Neural cell (in vitro differentiated cells): Measurements from ENCODE around the gene TXLNG. TPM values are rescaled to one million over a fixed set of nuclear protein-coding genes. Genes with fewer than 3 reads are reported as not detected.
A peak's percentile ranks its signal among the peaks of the same experiment; 100 is the strongest.

Experiments
- H2AFZ ChIP-seq: fragments of 200-600, 300-800 bp; sonication (generic), shearing (Covaris generic); 2 replicates; pipeline ENCODE4 v1.6.0; 2014; ENCODE audit warnings: low read depth, mild to moderate bottlenecking, antibody characterized with exemption, low read length, moderate library complexity
- H3F3A ChIP-seq: fragments of 200-600 bp; shearing (Covaris generic); 2 replicates; pipeline ENCODE4 v1.6.1; 2016; ENCODE audit warnings: mild to moderate bottlenecking, moderate library complexity, mixed read lengths, antibody characterized with exemption, low read length; ENCODE audit not compliant: insufficient read depth, poor library complexity, severe bottlenecking
- H3K27ac ChIP-seq: fragments of 200-600, 300-800 bp; sonication (generic), shearing (Covaris generic); 2 replicates; pipeline ENCODE4 v1.5.1; 2014; ENCODE audit warnings: mild to moderate bottlenecking, low read length, moderate library complexity
- H3K27me3 ChIP-seq: fragments of 300-800, 200-600 bp; sonication (generic), shearing (Covaris generic); 2 replicates; pipeline ENCODE4 v1.6.0; 2014; ENCODE audit warnings: mild to moderate bottlenecking, low read depth, low read length, moderate library complexity; ENCODE audit not compliant: insufficient read depth
- H3K36me3 ChIP-seq: fragments of 300-800, 200-600 bp; sonication (generic), shearing (Covaris generic); 2 replicates; pipeline ENCODE4 v1.5.1; 2014; ENCODE audit warnings: mild to moderate bottlenecking, antibody characterized with exemption, low read length, moderate library complexity; ENCODE audit not compliant: insufficient read depth
- H3K4me2 ChIP-seq: fragments of 300-800, 200-600 bp; sonication (generic), shearing (Covaris generic); 2 replicates; pipeline ENCODE4 v1.6.0; 2014; ENCODE audit warnings: mild to moderate bottlenecking, low read length
- H3K4me3 ChIP-seq: fragments of 300-800, 200-600 bp; sonication (generic), shearing (Covaris generic); 2 replicates; pipeline ENCODE4 v1.5.1; 2014; ENCODE audit warnings: mild to moderate bottlenecking, low read length, moderate library complexity
- H3K79me2 ChIP-seq: fragments of 200-600 bp; shearing (Covaris generic); replicated peaks from 2 replicates; pipeline ENCODE4 v1.6.0; 2014; ENCODE audit warnings: mild to moderate bottlenecking, low read length, moderate library complexity; ENCODE audit not compliant: insufficient read depth
- H3K9ac ChIP-seq: fragments of 300-800, 200-600 bp; sonication (generic), shearing (Covaris generic); 2 replicates; pipeline ENCODE4 v1.6.1; 2016; ENCODE audit warnings: mild to moderate bottlenecking, low read length, mixed read lengths
- H3K9me2 ChIP-seq: fragments of 200-600 bp; shearing (Covaris generic); 2 replicates; pipeline ENCODE4 v1.6.1; 2016; ENCODE audit warnings: mild to moderate bottlenecking, low read length, mixed read lengths; ENCODE audit not compliant: insufficient read depth
- H3K9me3 ChIP-seq: fragments of 200-600, 300-800 bp; sonication (generic), shearing (Covaris generic); 2 replicates; pipeline ENCODE4 v1.6.1; 2016; ENCODE audit warnings: mild to moderate bottlenecking, mixed run types, low read length, moderate library complexity, mixed read lengths
- H4K20me1 ChIP-seq: fragments of 200-600 bp; shearing (Covaris generic); 2 replicates; pipeline ENCODE4 v1.6.1; 2016; ENCODE audit warnings: mild to moderate bottlenecking, mixed run types; ENCODE audit not compliant: insufficient read depth
- EP300 ChIP-seq: fragments of 450-650 bp; conservative IDR thresholded peaks from 2 replicates; pipeline ENCODE4 v1.6.1; 2014; ENCODE audit warnings: antibody characterized with exemption, mild to moderate bottlenecking, moderate library complexity; ENCODE audit not compliant: poor library complexity, severe bottlenecking
- EZH2 ChIP-seq: fragments of 200-600, 300-800 bp; shearing (Covaris generic), sonication (generic); IDR thresholded peaks from 2 replicates; pipeline ENCODE4 v1.6.1; 2014; ENCODE audit warnings: antibody characterized with exemption, low read length, borderline replicate concordance, mild to moderate bottlenecking; ENCODE audit not compliant: insufficient read depth, poor library complexity, severe bottlenecking
- MXI1 ChIP-seq: fragments of 450-650 bp; conservative IDR thresholded peaks from 2 replicates; pipeline ENCODE4 v1.6.1; 2014; ENCODE audit warnings: antibody characterized with exemption, mild to moderate bottlenecking; ENCODE audit not compliant: poor library complexity, severe bottlenecking
- POLR2AphosphoS5 ChIP-seq: IDR thresholded peaks from 2 replicates; pipeline ENCODE4 v1.6.1; 2012
- RAD21 ChIP-seq: fragments of 450-650 bp; conservative IDR thresholded peaks from 2 replicates; pipeline ENCODE4 v1.6.1; 2014; ENCODE audit warnings: antibody characterized with exemption, mild to moderate bottlenecking, moderate library complexity
- SMC3 ChIP-seq: fragments of 450-650 bp; conservative IDR thresholded peaks from 2 replicates; pipeline ENCODE4 v1.6.1; 2014; ENCODE audit warnings: antibody characterized with exemption, mild to moderate bottlenecking, moderate library complexity; ENCODE audit not compliant: poor library complexity
- TAF1 ChIP-seq: IDR thresholded peaks from 2 replicates; pipeline ENCODE4 v1.6.1; 2012; ENCODE audit warnings: low read depth
- polyA plus RNA-seq: library from polyadenylated mRNA; depleted of rRNA; stranded (reverse); fragments of >200 nt; gene quantifications from 2 replicates; pipeline ENCODE4 v1.2.3, GENCODE V29; 2014
- TF ChIP-seq, protein P1 (sequence below): IDR thresholded peaks from 2 replicates; pipeline ENCODE4 v1.6.1; 2012; ENCODE audit warnings: borderline replicate concordance
- TF ChIP-seq, protein P2 (sequence below): fragments of 450-650 bp; IDR thresholded peaks from 2 replicates; pipeline ENCODE4 v1.5.1; 2014; ENCODE audit warnings: antibody characterized with exemption, mild to moderate bottlenecking, moderate library complexity; ENCODE audit not compliant: poor library complexity, severe bottlenecking

The TXLNG gene
- polyA plus RNA-seq, 1 donor from 2014 or later, result 24.2 TPM

DNA sequence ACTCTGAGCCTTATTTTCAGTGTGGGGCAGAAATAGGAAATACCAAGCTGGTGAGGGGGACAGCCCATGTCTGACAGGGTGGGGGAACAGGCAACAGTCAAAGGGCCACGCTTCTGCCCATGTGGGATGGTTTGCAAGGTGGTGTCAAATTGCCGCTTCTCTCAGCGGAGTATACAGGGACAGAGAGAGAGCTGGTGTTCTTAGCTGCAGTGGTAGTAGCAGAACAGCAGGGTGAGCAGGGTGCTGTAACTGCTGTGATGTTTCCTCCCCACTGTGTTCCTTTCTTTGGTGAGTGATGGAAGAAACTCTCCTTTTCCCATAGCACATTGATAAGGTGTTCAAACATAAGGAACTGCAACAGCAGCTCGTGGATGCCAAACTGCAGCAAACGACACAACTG is 46.0 kb downstream of the TXLNG start:
- H3K9me3 ChIP-seq, result no peaks in the 10 kb centered on the region
- H3K4me2 ChIP-seq, result no peak overlapping the region
- H3K27me3 ChIP-seq, result no peaks in the 10 kb centered on the region

DNA sequence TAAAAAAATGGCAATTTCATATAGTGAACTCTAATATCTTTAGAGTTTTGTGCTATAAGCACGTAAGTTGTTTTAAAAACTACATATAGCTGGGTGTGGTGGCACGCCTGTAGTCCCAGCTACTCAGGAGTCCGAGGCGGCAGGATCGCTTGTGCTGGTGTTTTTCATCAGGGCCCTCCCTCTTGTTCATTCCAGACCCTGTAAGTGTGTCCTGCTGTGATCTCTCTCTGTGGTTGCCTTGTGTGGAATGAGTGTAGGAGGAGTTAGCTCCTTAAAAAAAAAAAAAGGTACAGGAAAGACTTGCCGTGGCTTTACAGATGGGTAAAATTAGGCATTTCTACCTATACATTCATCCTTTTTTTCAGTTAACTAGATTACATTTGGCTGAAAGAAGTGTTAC is 48.5 kb downstream of the TXLNG start:
- H3K9me2 ChIP-seq, result no peaks in the 10 kb centered on the region
- H3K27ac ChIP-seq, result no peak overlapping the region
- H3K9ac ChIP-seq, result no peak overlapping the region
- H3K4me2 ChIP-seq, result no peak overlapping the region
- H3K27me3 ChIP-seq, result no peaks in the 10 kb centered on the region
- TF ChIP-seq SMC3, result no peak
- no peak for TF ChIP-seq RAD21
- no peak for TF ChIP-seq EZH2
- TF ChIP-seq, protein P1, sequence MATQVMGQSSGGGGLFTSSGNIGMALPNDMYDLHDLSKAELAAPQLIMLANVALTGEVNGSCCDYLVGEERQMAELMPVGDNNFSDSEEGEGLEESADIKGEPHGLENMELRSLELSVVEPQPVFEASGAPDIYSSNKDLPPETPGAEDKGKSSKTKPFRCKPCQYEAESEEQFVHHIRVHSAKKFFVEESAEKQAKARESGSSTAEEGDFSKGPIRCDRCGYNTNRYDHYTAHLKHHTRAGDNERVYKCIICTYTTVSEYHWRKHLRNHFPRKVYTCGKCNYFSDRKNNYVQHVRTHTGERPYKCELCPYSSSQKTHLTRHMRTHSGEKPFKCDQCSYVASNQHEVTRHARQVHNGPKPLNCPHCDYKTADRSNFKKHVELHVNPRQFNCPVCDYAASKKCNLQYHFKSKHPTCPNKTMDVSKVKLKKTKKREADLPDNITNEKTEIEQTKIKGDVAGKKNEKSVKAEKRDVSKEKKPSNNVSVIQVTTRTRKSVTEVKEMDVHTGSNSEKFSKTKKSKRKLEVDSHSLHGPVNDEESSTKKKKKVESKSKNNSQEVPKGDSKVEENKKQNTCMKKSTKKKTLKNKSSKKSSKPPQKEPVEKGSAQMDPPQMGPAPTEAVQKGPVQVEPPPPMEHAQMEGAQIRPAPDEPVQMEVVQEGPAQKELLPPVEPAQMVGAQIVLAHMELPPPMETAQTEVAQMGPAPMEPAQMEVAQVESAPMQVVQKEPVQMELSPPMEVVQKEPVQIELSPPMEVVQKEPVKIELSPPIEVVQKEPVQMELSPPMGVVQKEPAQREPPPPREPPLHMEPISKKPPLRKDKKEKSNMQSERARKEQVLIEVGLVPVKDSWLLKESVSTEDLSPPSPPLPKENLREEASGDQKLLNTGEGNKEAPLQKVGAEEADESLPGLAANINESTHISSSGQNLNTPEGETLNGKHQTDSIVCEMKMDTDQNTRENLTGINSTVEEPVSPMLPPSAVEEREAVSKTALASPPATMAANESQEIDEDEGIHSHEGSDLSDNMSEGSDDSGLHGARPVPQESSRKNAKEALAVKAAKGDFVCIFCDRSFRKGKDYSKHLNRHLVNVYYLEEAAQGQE, result no peak
- TF ChIP-seq POLR2AphosphoS5, result no peak
- TF ChIP-seq EP300, result no peak
- TF ChIP-seq, protein P2, sequence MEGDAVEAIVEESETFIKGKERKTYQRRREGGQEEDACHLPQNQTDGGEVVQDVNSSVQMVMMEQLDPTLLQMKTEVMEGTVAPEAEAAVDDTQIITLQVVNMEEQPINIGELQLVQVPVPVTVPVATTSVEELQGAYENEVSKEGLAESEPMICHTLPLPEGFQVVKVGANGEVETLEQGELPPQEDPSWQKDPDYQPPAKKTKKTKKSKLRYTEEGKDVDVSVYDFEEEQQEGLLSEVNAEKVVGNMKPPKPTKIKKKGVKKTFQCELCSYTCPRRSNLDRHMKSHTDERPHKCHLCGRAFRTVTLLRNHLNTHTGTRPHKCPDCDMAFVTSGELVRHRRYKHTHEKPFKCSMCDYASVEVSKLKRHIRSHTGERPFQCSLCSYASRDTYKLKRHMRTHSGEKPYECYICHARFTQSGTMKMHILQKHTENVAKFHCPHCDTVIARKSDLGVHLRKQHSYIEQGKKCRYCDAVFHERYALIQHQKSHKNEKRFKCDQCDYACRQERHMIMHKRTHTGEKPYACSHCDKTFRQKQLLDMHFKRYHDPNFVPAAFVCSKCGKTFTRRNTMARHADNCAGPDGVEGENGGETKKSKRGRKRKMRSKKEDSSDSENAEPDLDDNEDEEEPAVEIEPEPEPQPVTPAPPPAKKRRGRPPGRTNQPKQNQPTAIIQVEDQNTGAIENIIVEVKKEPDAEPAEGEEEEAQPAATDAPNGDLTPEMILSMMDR, result no peak
- no peak for TF ChIP-seq TAF1
- TF ChIP-seq MXI1, result no peak
- H3K36me3 ChIP-seq, result no peaks in the 10 kb centered on the region
- H3K4me3 ChIP-seq, result no peak overlapping the region
- H3K79me2 ChIP-seq, result no peaks in the 10 kb centered on the region
- no peak overlapping the region for H2AFZ ChIP-seq
- H4K20me1 ChIP-seq, result no peaks in the 10 kb centered on the region
- no peaks in the 10 kb centered on the region for H3K9me3 ChIP-seq
- no peaks in the 10 kb centered on the region for H3F3A ChIP-seq

More for the DNA sequence above, 46.0 kb downstream of the TXLNG start:
- Histone ChIP-seq H3F3A (no peaks in the 10 kb centered on the region), H3K9me2 (no peaks in the 10 kb centered on the region), H3K27ac (no peak overlapping the region), H4K20me1 (no peaks in the 10 kb centered on the region), H3K36me3 (no peaks in the 10 kb centered on the region), H3K9ac (no peak overlapping the region), H3K4me3 (no peak overlapping the region), H3K79me2 (no peaks in the 10 kb centered on the region), H2AFZ (no peak overlapping the region)
- TF ChIP-seq MXI1 (no peak), POLR2AphosphoS5 (no peak), EP300 (no peak), TAF1 (no peak), RAD21 (no peak), SMC3 (peak; percentile 29)
- TF ChIP-seq, protein P2, result no peak
